Right lobe of liver (tissue), 4 donors: ENCODE data around the gene RAB27B.

Source experiments
- POLR2A ChIP-seq: fragments of 450-650 bp; IDR thresholded peaks from one replicate; pipeline ENCODE4 v1.6.1; 2017; ENCODE audit warnings: antibody characterized with exemption, mild to moderate bottlenecking
- TF ChIP-seq, protein P1 (sequence below), 4 donors: fragments of 200-600 bp in 3 of 4; fragments of 450-650 bp in 1 of 4; IDR thresholded peaks; one replicate each; pipeline versions ENCODE4 v1.5.1 to v1.8.0; 2016 to 2022; ENCODE audit warnings: antibody characterized with exemption in 4 of 4, mild to moderate bottlenecking in 2 of 4
- donor health status: DM: no; HTN: no; CAD: no.
- donor health status: DM: no; HTN: no; CAD: no.
- donor health status: DM: no; HTN: yes; CAD: no.

DNA sequence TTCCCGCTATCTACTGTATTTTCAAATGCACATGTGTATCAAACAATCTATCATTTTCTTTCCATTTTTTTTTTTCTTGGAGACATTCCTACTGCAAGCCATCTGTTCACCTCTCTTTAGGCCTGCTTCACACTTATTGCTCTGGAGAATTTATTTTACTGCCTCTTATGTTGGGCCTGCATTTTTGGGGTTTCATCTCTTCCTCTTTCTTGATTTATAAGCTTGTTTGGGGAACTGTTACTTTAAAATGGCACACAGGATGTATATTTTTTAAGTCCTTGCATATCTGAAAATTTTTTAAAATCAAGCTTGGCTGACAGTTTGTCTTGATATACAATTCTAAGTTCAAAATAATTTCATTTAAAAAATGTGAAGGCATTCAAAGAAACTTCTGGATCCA is 3.5 kb upstream of the RAB27B start:
- TF ChIP-seq, protein P1, sequence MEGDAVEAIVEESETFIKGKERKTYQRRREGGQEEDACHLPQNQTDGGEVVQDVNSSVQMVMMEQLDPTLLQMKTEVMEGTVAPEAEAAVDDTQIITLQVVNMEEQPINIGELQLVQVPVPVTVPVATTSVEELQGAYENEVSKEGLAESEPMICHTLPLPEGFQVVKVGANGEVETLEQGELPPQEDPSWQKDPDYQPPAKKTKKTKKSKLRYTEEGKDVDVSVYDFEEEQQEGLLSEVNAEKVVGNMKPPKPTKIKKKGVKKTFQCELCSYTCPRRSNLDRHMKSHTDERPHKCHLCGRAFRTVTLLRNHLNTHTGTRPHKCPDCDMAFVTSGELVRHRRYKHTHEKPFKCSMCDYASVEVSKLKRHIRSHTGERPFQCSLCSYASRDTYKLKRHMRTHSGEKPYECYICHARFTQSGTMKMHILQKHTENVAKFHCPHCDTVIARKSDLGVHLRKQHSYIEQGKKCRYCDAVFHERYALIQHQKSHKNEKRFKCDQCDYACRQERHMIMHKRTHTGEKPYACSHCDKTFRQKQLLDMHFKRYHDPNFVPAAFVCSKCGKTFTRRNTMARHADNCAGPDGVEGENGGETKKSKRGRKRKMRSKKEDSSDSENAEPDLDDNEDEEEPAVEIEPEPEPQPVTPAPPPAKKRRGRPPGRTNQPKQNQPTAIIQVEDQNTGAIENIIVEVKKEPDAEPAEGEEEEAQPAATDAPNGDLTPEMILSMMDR (IDR thresholded peaks at IDR 0.05): no peak
- TF ChIP-seq POLR2A: no peak
